CD4-positive, alpha-beta memory T cell (primary cell): ENCODE results near the gene FHOD3. TPM values are rescaled to one million over a fixed set of nuclear protein-coding genes. Genes with fewer than 3 reads are reported as not detected.

Experiments used
- CTCF ChIA-PET: fragments of 350-600 bp; sonication (Branson Sonifier 250); formaldehyde crosslinking; loops from one replicate; lab custom pipeline; 2021; ENCODE audit warnings: inconsistent platforms; ENCODE audit not compliant: partially characterized antibody; lab: Charles Lee
- POLR2A ChIA-PET: fragments of 350-600 bp; sonication (Branson Sonifier 250); formaldehyde crosslinking; loops from one replicate; lab custom pipeline; 2021; ENCODE audit not compliant: partially characterized antibody; lab: Charles Lee
- DNase-seq, 5 donors: peaks; one replicate each; pipeline versions ENCODE4 v3.0.0 to v3.0.0-alpha.2; 2020 to 2022; ENCODE audit warnings: mixed read lengths in 1 of 5
- H3K27ac ChIP-seq: one replicate; pipeline ENCODE4 v1.7.0; 2013; ENCODE audit warnings: low read depth, low read length
- H3K27me3 ChIP-seq: 2 replicates; pipeline ENCODE4 v1.7.0; 2013; ENCODE audit warnings: mild to moderate bottlenecking, low read length, moderate library complexity; ENCODE audit not compliant: insufficient read depth
- H3K36me3 ChIP-seq: 2 replicates; pipeline ENCODE4 v1.7.0; 2013; ENCODE audit warnings: mild to moderate bottlenecking, low read length, moderate library complexity; ENCODE audit not compliant: insufficient read depth
- H3K4me1 ChIP-seq: 2 replicates; pipeline ENCODE4 v1.7.0; 2013; ENCODE audit warnings: mild to moderate bottlenecking, low read length, moderate library complexity; ENCODE audit not compliant: insufficient read depth
- H3K4me3 ChIP-seq, 2 donors: one replicate each; pipeline ENCODE4 v1.7.0; 2013; ENCODE audit warnings: low read length in 2 of 2, mild to moderate bottlenecking in 1 of 2
- H3K9me3 ChIP-seq, 2 donors: one replicate each; pipeline ENCODE4 v1.7.0; 2013; ENCODE audit warnings: low read length in 2 of 2, control low read depth in 1 of 2; ENCODE audit not compliant: control insufficient read depth in 1 of 2
- H3K27ac Mint-ChIP-seq, 7 donors: one replicate each; pipeline ENCODE4 v1.8.0; 2020 to 2021; ENCODE audit warnings: mixed read lengths in 7 of 7, mild to moderate bottlenecking in 6 of 7, inconsistent platforms in 3 of 7, moderate library complexity in 3 of 7
- H3K27me3 Mint-ChIP-seq, 2 donors: one replicate each; pipeline ENCODE4 v1.8.0; 2020 to 2021; ENCODE audit warnings: mixed read lengths in 2 of 2
- H3K36me3 Mint-ChIP-seq, 2 donors: one replicate each; pipeline ENCODE4 v1.8.0; 2020 to 2021; ENCODE audit warnings: mixed read lengths in 2 of 2, inconsistent platforms in 1 of 2, mild to moderate bottlenecking in 1 of 2
- H3K4me1 Mint-ChIP-seq, 4 donors: one replicate each; pipeline ENCODE4 v1.8.0; 2020 to 2021; ENCODE audit warnings: mixed read lengths in 4 of 4, mild to moderate bottlenecking in 1 of 4
- H3K4me3 Mint-ChIP-seq, 8 donors: one replicate each; pipeline ENCODE4 v1.8.0; 2020 to 2021; ENCODE audit warnings: mixed read lengths in 8 of 8, mild to moderate bottlenecking in 7 of 8, moderate library complexity in 6 of 8, inconsistent platforms in 3 of 8
- H3K9me3 Mint-ChIP-seq, 8 donors: one replicate each; pipeline ENCODE4 v1.8.0; 2020 to 2021; ENCODE audit warnings: mixed read lengths in 8 of 8, mild to moderate bottlenecking in 5 of 8, inconsistent platforms in 3 of 8, moderate library complexity in 1 of 8
- intact Hi-C: fragments of 100-400 bp; cut with micrococcal nuclease; formaldehyde crosslinking; loops from one replicate; pipeline ENCODE4 v1.15.1; 2023
- polyA plus RNA-seq, 2 donors: library from polyadenylated mRNA; unstranded; fragments of 300-500 nt; fragmentation: Illumina TruSeq; gene quantifications; one replicate each; pipeline ENCODE4 v1.2.3, GENCODE V29; 2021
- total RNA-seq, 2 experiments: library from RNA; stranded (reverse); gene quantifications; one replicate each; pipeline ENCODE4 v1.2.3, GENCODE V29; 2021

The FHOD3 gene
- total and polyA plus RNA-seq, 4 experiments from 2014 or later: not detected

- no peaks in the 10 kb centered on the region for H3K4me1 ChIP-seq
- H3K4me3 ChIP-seq: no peak overlapping the region
- H3K36me3 Mint-ChIP-seq: no peaks in the 10 kb centered on the region
- H3K9me3 ChIP-seq: no peaks in the 10 kb centered on the region
- intact Hi-C loops: no loop called here
- H3K4me1 Mint-ChIP-seq: no peaks in the 10 kb centered on the region
- H3K27me3 ChIP-seq: no peaks in the 10 kb centered on the region
- POLR2A ChIA-PET: no interaction called here
- no peaks in the 10 kb centered on the region for H3K9me3 Mint-ChIP-seq
- no peak overlapping the region for H3K27ac Mint-ChIP-seq
- CTCF ChIA-PET: interaction anchor here (1.7 kb wide), 1 partner anchor 19 kb away, joined by 6 read pairs; no protein-coding TSS in a partner anchor
- no peak for DNase-seq
- peaks cover 2 to 5% of the 10 kb centered on the region in 2 donors for H3K27me3 Mint-ChIP-seq
- H3K4me3 Mint-ChIP-seq: no peak overlapping the region
- no peaks in the 10 kb centered on the region for H3K36me3 ChIP-seq
- H3K27ac ChIP-seq: no peak overlapping the region
Measured at GRCh38 chr18:36265015-36265414, 32.5 kb upstream of the FHOD3 start.

DNA sequence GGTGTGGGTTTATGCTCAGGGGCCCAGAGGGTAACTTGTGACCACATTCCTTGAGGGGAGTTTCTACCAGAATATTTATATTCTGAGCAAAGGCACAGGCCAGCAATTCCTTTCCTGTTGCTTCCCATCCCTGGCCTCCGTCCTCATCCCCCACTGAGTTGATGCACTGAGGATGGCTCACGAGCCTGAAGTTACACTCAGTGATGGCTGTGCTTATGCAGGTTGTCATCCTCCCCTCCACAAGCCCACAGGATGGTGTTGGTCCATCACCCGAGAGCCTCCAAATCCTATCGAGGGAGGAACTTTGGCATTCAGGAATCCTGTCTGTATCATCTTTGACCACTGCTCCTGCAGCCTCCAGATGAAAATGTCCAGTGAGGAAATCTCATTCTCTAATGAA is 28.4 kb upstream of the FHOD3 start:
- H3K27ac Mint-ChIP-seq: no peak overlapping the region
- CTCF ChIA-PET: no interaction called here
- H3K4me3 Mint-ChIP-seq: no peak overlapping the region
- peaks cover 6% of the 10 kb centered on the region in 2 donors for H3K27me3 Mint-ChIP-seq
- H3K36me3 ChIP-seq: no peaks in the 10 kb centered on the region
- H3K9me3 ChIP-seq: no peaks in the 10 kb centered on the region
- H3K4me3 ChIP-seq: no peak overlapping the region
- no peaks in the 10 kb centered on the region for H3K36me3 Mint-ChIP-seq
- no peaks in the 10 kb centered on the region for H3K4me1 Mint-ChIP-seq
- no peak overlapping the region for H3K27ac ChIP-seq
- no peak for DNase-seq
- intact Hi-C loops: no loop called here
- no peaks in the 10 kb centered on the region for H3K9me3 Mint-ChIP-seq
- no peaks in the 10 kb centered on the region for H3K4me1 ChIP-seq
- H3K27me3 ChIP-seq: no peaks in the 10 kb centered on the region
- POLR2A ChIA-PET: no interaction called here

DNA sequence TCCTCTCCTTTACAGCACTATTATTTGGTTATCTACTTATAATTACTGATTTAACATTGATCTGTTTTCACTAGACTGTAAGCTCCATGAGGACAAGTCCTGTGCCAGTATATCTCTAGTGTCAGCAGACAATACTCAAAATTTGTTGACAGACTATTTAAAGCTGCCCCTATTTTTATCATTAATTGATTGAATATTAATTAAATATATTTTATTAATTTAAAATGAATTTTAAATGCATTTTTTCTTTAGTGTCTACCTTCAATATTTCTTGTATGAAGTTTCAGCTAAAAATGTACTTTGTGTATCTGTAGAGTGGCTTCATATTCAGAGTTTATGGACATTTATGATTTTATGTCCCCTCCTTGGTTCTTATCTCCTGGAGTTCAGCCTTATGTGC is 26.4 kb upstream of the FHOD3 start:
- Mint-ChIP-seq H3K9me3 (no peaks in the 10 kb centered on the region), H3K4me1 (no peaks in the 10 kb centered on the region), H3K36me3 (no peaks in the 10 kb centered on the region), H3K27ac (no peak overlapping the region), H3K4me3 (no peak overlapping the region), H3K27me3 (peaks cover 8 to 9% of the 10 kb centered on the region in 2 donors)
- CTCF ChIA-PET: interaction anchor here (1.3 kb wide), 1 partner anchor 13 kb away, joined by 6 read pairs; no protein-coding TSS in a partner anchor
- no peaks in the 10 kb centered on the region for H3K9me3 ChIP-seq
- H3K4me1 ChIP-seq: no peaks in the 10 kb centered on the region
- H3K27me3 ChIP-seq: no peaks in the 10 kb centered on the region
- no peak for DNase-seq
- no peaks in the 10 kb centered on the region for H3K36me3 ChIP-seq
- no peak overlapping the region for H3K4me3 ChIP-seq
- H3K27ac ChIP-seq: no peak overlapping the region
- POLR2A ChIA-PET: no interaction called here
- intact Hi-C loops: no loop called here

- H3K9me3 ChIP-seq: no peaks in the 10 kb centered on the region
- H3K4me1 Mint-ChIP-seq: no peaks in the 10 kb centered on the region
- no peaks in the 10 kb centered on the region for H3K36me3 Mint-ChIP-seq
- no peak overlapping the region for H3K27ac ChIP-seq
- no peaks in the 10 kb centered on the region for H3K9me3 Mint-ChIP-seq
- H3K4me3 ChIP-seq: no peak overlapping the region
- no peak overlapping the region for H3K27ac Mint-ChIP-seq
- no peak for DNase-seq
- H3K4me1 ChIP-seq: no peaks in the 10 kb centered on the region
- CTCF ChIA-PET: interaction anchor here (1.3 kb wide), 1 partner anchor 11 kb away, joined by 6 read pairs; no protein-coding TSS in a partner anchor
- peaks cover 9 to 10% of the 10 kb centered on the region in 2 donors for H3K27me3 Mint-ChIP-seq
- no peaks in the 10 kb centered on the region for H3K27me3 ChIP-seq
- intact Hi-C loops: no loop called here
- no peak overlapping the region for H3K4me3 Mint-ChIP-seq
- POLR2A ChIA-PET: no interaction called here
- no peaks in the 10 kb centered on the region for H3K36me3 ChIP-seq
Measured at GRCh38 chr18:36273347-36273746, 24.2 kb upstream of the FHOD3 start.

DNA sequence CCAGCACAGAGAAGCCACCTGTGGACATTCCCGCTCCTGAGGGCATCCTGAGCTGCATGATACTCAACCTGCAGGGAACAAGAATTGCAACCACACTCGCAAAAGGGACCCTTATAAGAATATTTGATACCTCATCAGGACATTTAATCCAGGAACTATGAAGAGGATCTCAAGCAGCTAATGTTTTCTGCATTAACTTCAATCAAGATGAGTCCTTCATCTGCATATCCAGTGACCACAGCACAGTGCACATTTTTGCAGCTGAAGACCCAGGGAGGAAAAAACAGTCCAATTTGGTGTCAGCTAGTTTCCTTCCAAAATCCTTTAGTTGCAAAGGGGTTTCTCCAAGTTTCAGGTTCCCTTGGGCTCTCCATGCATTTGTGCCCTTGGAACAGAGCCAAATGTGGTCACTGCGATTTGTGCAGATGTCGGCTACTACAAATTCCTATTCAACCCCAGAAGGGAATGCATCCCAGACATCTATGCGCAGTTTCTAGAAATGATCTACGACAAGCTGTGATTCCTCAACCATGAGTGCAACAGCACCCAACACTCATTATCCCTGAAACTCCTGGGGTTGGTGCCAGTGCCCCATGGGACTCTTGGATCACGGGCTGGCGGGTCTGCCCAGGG is 23.3 kb upstream of the FHOD3 start:
- Mint-ChIP-seq H3K27me3 (peaks cover 10 to 12% of the 10 kb centered on the region in 2 donors), H3K4me1 (no peaks in the 10 kb centered on the region), H3K27ac (no peak overlapping the region), H3K36me3 (no peaks in the 10 kb centered on the region), H3K4me3 (no peak overlapping the region), H3K9me3 (no peaks in the 10 kb centered on the region)
- ChIA-PET POLR2A (no interaction called here), CTCF (interaction anchor here (1.3 kb wide), 1 partner anchor 10 kb away, joined by 6 read pairs; no protein-coding TSS in a partner anchor)
- DNase-seq: no peak
- H3K4me3 ChIP-seq: no peak overlapping the region
- no peaks in the 10 kb centered on the region for H3K36me3 ChIP-seq
- intact Hi-C loops: no loop called here
- H3K4me1 ChIP-seq: no peaks in the 10 kb centered on the region
- no peaks in the 10 kb centered on the region for H3K9me3 ChIP-seq
- no peaks in the 10 kb centered on the region for H3K27me3 ChIP-seq
- H3K27ac ChIP-seq: no peak overlapping the region

DNA sequence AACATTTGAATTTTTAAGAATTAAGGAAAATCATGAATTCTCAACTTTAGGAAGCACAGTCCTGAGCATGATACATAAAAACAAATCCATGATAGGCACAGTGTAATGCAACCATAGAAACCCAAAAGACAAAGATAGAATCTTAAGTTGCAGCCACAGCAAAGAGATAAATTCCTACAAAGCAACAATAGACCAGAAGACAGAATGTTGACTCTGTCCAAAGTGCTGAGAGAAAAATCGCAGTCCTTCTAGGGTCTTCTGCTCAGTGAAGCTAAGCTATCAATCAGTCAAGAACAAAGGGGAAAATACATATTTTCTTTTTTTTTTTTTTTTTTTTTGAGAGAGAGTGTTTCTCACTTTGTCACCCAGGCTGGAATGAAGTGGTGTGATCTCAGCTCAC is 22.0 kb upstream of the FHOD3 start:
- POLR2A ChIA-PET: no interaction called here
- Mint-ChIP-seq H3K27ac (no peak overlapping the region), H3K27me3 (peaks cover 4 to 13% of the 10 kb centered on the region in 2 donors), H3K36me3 (no peaks in the 10 kb centered on the region), H3K9me3 (no peaks in the 10 kb centered on the region), H3K4me3 (no peak overlapping the region), H3K4me1 (no peaks in the 10 kb centered on the region)
- Histone ChIP-seq H3K36me3 (no peaks in the 10 kb centered on the region), H3K27ac (no peak overlapping the region), H3K27me3 (no peaks in the 10 kb centered on the region), H3K4me3 (no peak overlapping the region), H3K4me1 (no peaks in the 10 kb centered on the region), H3K9me3 (no peaks in the 10 kb centered on the region)
- intact Hi-C loops: no loop called here
- CTCF ChIA-PET: interaction anchor here (1.3 kb wide), 1 partner anchor 258 kb away, joined by 3 read pairs; no protein-coding TSS in a partner anchor
- no peak for DNase-seq

GRCh38 chr18:36279001-36279400 is 18.5 kb upstream of the FHOD3 start:
- Histone ChIP-seq H3K4me1 (no peaks in the 10 kb centered on the region), H3K27me3 (no peaks in the 10 kb centered on the region), H3K36me3 (no peaks in the 10 kb centered on the region), H3K4me3 (no peak overlapping the region), H3K27ac (no peak overlapping the region), H3K9me3 (no peaks in the 10 kb centered on the region)
- Mint-ChIP-seq H3K36me3 (no peaks in the 10 kb centered on the region), H3K9me3 (no peaks in the 10 kb centered on the region), H3K27me3 (peaks cover 9 to 15% of the 10 kb centered on the region in 2 donors), H3K27ac (no peak overlapping the region), H3K4me3 (no peak overlapping the region), H3K4me1 (no peaks in the 10 kb centered on the region)
- ChIA-PET CTCF (interaction anchor here (1.6 to 10.5 kb wide), 3 partner anchors 183 to 522 kb away, joined by 3 to 200 read pairs (median 9); no protein-coding TSS in a partner anchor), POLR2A (no interaction called here)
- intact Hi-C loops: no loop called here
- DNase-seq: no peak
